K562 treated with DMSO at 1 percent for 24 hours (cell line): ENCODE data around the gene FREM2. TPM values are rescaled to one million over a fixed set of nuclear protein-coding genes. Genes with fewer than 3 reads are reported as not detected.

Experiments
- total RNA-seq: library from RNA; unstranded; fragments of 300-600 nt; gene quantifications from 2 replicates; pipeline ENCODE4 v1.2.3, GENCODE V29; 2022; ENCODE audit warnings: low read depth; ENCODE audit not compliant: insufficient read depth

Gene FREM2
- not detected in 2 replicates for total RNA-seq

GRCh38 chr13:38686577-38687245 lies at the start of gene FREM2:
Gene FREM2, plus strand, starts transcription at chr13:38687077. Its CDS starts 268 bp downstream, at chr13:38687345.

